Tibial nerve (tissue), 4 donors: ENCODE data around the gene STPG1. TPM values are rescaled to one million over a fixed set of nuclear protein-coding genes. Genes with fewer than 3 reads are reported as not detected.

Source experiments
- DNase-seq, 2 donors: peaks; one replicate each; pipeline ENCODE4 v3.0.0-alpha.2; 2019; ENCODE audit warnings: low spot score in 2 of 2
- H3K27ac ChIP-seq, 4 donors: fragments of 200-600 bp; sonication (generic) in 3 of 4; one replicate each; pipeline ENCODE4 v1.5.1; 2017 to 2019; ENCODE audit warnings: mild to moderate bottlenecking in 1 of 4
- H3K27me3 ChIP-seq, 2 donors: fragments of 200-600 bp; sonication (generic) in 1 of 2; one replicate each; pipeline versions ENCODE4 v1.5.1 to v1.6.0; 2017 to 2019
- H3K36me3 ChIP-seq, 3 donors: fragments of 200-600 bp; sonication (generic); one replicate each; pipeline ENCODE4 v1.5.1; 2018 to 2019
- H3K4me1 ChIP-seq, 4 donors: fragments of 200-600 bp; sonication (generic) in 3 of 4; one replicate each; pipeline ENCODE4 v1.5.1; 2017 to 2019
- H3K4me3 ChIP-seq, 4 donors: fragments of 200-600 bp; sonication (generic) in 3 of 4; one replicate each; pipeline ENCODE4 v1.5.1; 2017 to 2019; ENCODE audit warnings: mild to moderate bottlenecking in 1 of 4, moderate library complexity in 1 of 4
- H3K9me3 ChIP-seq, 4 donors: fragments of 200-600 bp; sonication (generic) in 3 of 4; one replicate each; pipeline ENCODE4 v1.5.1; 2017 to 2019
- CTCF ChIP-seq, 5 experiments: fragments of 200-600 bp in 3 of 5; fragments of 450-650 bp in 2 of 5; sonication (generic) in 3 of 5; IDR thresholded peaks; one replicate each; pipeline ENCODE4 v1.5.1; 2016 to 2019; ENCODE audit warnings: antibody characterized with exemption in 5 of 5, mild to moderate bottlenecking in 3 of 5, moderate library complexity in 2 of 5
- EP300 ChIP-seq, 2 donors: sonication (generic); formaldehyde crosslinking; IDR thresholded peaks; one replicate each; pipeline ENCODE4 v1.6.1; 2017; ENCODE audit warnings: antibody characterized with exemption in 2 of 2, mild to moderate bottlenecking in 1 of 2
- POLR2A ChIP-seq, 2 donors: fragments of 450-650 bp; IDR thresholded peaks; one replicate each; pipeline ENCODE4 v1.6.1; 2017; ENCODE audit warnings: antibody characterized with exemption in 2 of 2, mild to moderate bottlenecking in 2 of 2, moderate library complexity in 2 of 2
- WGBS, 2 donors: methylation state at CpG; one replicate each; pipeline ENCODE4 v1.1.5; 2018; 5-methylcytosine and 5-hydroxymethylcytosine counted together
- total RNA-seq, 4 donors: library from RNA; depleted of rRNA; stranded (reverse); fragments of >200 nt; gene quantifications; one replicate each; pipeline ENCODE4 v1.1.0, GENCODE V29; 2016

The STPG1 gene
- total RNA-seq, 4 donors from 2014 or later, result 1.5 to 5.7 (median 3.0) TPM

GRCh38 chr1:24392982-24393650 lies 20.5 kb downstream of the STPG1 start:
- H3K9me3 ChIP-seq, result no peaks in the 10 kb centered on the region
- DNase-seq, result no peak
- H3K27me3 ChIP-seq, result no peaks in the 10 kb centered on the region
- TF ChIP-seq EP300 (IDR thresholded peaks at IDR 0.05) (no peak), POLR2A (IDR thresholded peaks at IDR 0.05) (no peak), CTCF (IDR thresholded peaks at IDR 0.05) (no peak)
- H3K36me3 ChIP-seq, result no peaks in the 10 kb centered on the region
- H3K27ac ChIP-seq, result peak overlapping the region in 2 of 4 donors; percentile 79 to 84
- WGBS, 2 donors, result 78 to 79% methylated on average over 4 of the region's 4 CpGs
- peaks cover 0 to 17% (median 4%) of the 10 kb centered on the region in 4 donors for H3K4me1 ChIP-seq
- no peak overlapping the region for H3K4me3 ChIP-seq

- Histone ChIP-seq H3K27ac (peak overlapping the region in 3 of 4 donors; percentile 79 to 84 (median 82)), H3K9me3 (no peaks in the 10 kb centered on the region), H3K36me3 (no peaks in the 10 kb centered on the region), H3K4me1 (peaks cover 0 to 17% (median 4%) of the 10 kb centered on the region in 4 donors), H3K27me3 (no peaks in the 10 kb centered on the region), H3K4me3 (no peak overlapping the region)
- WGBS, 2 donors, result 71% methylated on average over 4 of the region's 4 CpGs
- no peak for DNase-seq
- TF ChIP-seq POLR2A (IDR thresholded peaks at IDR 0.05), result no peak
- peak in 1 of 5 experiments; percentile 6 for TF ChIP-seq CTCF (IDR thresholded peaks at IDR 0.05)
- TF ChIP-seq EP300 (IDR thresholded peaks at IDR 0.05), result no peak
These were observed 21.0 kb downstream of the STPG1 start for GRCh38 chr1:24392604-24392946.

- Histone ChIP-seq H3K4me1 (peaks cover 0 to 17% (median 4%) of the 10 kb centered on the region in 4 donors), H3K36me3 (no peaks in the 10 kb centered on the region), H3K4me3 (peak overlapping the region in 1 of 4 donors; percentile 16), H3K9me3 (no peaks in the 10 kb centered on the region), H3K27me3 (no peaks in the 10 kb centered on the region), H3K27ac (peak overlapping the region; percentile 24 to 84 (median 80))
- TF ChIP-seq POLR2A (IDR thresholded peaks at IDR 0.05) (no peak), CTCF (IDR thresholded peaks at IDR 0.05) (peak; percentile 67 to 81 (median 76))
- WGBS, 2 donors, result 30 to 31% methylated on average over 11 of the region's 11 CpGs
- DNase-seq, result peak in 1 of 2 donors; percentile 56
These were observed 21.5 kb downstream of the STPG1 start for GRCh38 chr1:24391882-24392603.

- DNase-seq, result peak; percentile 58 to 69
- Histone ChIP-seq H3K4me1 (peaks cover 0 to 17% (median 4%) of the 10 kb centered on the region in 4 donors), H3K36me3 (no peaks in the 10 kb centered on the region), H3K27ac (peak overlapping the region; percentile 24 to 84 (median 80)), H3K27me3 (no peaks in the 10 kb centered on the region), H3K4me3 (peak overlapping the region in 1 of 4 donors; percentile 16), H3K9me3 (no peaks in the 10 kb centered on the region)
- TF ChIP-seq POLR2A (IDR thresholded peaks at IDR 0.05), result no peak
- TF ChIP-seq EP300 (IDR thresholded peaks at IDR 0.05), result peak in 1 of 2 donors; percentile 46
- peak; percentile 90 to 95 (median 94) for TF ChIP-seq CTCF (IDR thresholded peaks at IDR 0.05)
- whole genome bisulfite sequencing, 2 donors, result 9 to 10% methylated on average over 12 of the region's 12 CpGs
These were observed 22.4 kb downstream of the STPG1 start for GRCh38 chr1:24390924-24391782.
